ENCODE results near the gene BET1L.

Gene BET1L

GRCh38 chr11:209275-210121 is 2.3 kb upstream of the BET1L start:
- no peak for DNase-seq

DNA sequence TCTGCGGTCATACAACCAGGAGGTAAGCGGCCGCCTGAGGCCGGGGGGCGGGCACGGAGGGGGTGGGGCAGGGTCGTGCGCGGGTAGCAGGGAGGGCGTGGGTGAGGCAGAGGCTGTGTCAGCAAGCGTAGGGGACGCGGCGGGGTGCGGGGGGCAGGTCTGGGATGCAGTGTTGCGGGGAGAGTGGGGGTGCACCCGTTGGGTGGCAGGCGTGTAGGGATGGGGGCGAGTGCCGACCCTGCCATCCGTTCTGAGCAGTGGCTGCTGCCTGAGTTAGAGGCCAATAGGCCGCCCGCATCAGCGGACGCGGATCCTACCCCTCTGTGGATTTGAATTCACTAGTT is 1.7 kb upstream of the BET1L start:
- DNase-seq: no peak

- peak; percentile 82 to 87 for DNase-seq
These were observed 1.1 kb upstream of the BET1L start for GRCh38 chr11:208181-208916.

GRCh38 chr11:207863-208180 is 623 bp upstream of the BET1L start:
- DNase-seq: peak; percentile 47 to 54

DNA sequence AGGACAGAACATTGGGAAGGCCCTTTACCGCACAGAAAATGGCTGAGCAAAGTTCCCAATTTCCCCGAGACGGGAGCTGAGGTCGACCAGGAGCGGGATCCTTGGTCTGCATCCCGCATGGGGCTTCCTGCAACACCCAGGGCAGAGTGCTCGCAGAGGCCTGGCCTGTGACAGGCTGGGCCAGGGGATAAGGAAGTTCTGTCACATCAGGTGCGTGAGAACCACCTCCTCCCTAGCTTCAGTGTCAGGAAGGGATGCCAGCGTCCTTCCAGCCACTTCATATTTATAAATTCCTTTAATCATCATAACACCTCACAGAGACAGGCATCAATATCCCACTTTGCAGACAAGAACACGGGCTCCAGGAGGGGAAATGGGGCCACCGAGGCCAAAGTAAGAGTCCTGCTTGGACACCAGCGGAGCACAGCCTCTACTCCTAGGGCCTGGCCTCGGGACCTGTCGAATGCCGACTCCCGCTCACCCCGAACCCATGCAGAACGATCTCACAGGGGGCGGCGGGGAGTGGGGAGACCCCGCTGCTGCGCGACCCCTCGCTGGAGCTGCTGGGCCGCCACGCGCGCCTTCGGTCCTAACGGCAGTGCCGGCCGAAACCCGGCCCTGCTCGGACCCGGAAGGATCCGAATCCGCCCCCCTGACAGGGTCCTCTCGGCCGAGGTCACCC is 532 bp downstream of the BET1L start:
- DNase-seq: peak in 1 of 2 donors; percentile 12

- DNase-seq: no peak
These were observed 1.2 kb downstream of the BET1L start for GRCh38 chr11:206002-206384.

DNA sequence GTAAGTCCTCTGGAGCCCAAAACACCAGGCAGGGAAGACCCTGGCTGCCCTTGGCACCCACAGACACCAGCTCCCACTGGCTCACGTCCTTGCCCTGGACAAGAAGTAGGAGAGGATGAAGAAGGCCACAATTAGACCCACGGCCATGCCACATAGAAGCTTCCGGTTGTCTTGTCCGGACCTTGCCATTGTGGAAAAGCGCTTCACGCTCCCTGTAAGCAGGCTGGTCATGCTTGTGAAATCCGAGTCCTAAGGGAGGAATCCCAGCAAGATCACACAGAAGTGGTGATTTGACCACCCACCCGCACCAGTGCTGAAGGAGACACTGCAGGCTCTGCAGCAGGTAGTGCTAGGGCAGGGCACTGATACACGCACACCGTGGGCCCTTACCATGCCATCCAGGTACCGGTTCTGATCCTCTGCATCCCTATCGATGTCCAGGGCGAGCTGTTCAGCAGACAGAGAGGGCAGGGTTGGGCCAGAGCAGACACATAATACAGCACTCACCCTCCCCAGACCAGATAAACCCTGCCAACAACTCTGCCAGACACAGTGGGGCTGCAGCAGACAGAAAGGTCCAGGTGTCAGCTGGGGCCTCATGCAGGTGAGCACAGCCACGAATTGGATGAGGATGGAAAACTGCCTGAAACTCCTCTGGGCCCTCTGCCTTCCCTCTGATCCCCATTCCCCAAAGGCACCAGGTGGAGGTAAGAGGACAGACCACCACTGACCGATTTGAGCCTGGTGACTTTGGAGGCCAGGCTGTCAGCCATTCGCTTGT is 1.8 kb downstream of the BET1L start:
- no peak for DNase-seq

DNA sequence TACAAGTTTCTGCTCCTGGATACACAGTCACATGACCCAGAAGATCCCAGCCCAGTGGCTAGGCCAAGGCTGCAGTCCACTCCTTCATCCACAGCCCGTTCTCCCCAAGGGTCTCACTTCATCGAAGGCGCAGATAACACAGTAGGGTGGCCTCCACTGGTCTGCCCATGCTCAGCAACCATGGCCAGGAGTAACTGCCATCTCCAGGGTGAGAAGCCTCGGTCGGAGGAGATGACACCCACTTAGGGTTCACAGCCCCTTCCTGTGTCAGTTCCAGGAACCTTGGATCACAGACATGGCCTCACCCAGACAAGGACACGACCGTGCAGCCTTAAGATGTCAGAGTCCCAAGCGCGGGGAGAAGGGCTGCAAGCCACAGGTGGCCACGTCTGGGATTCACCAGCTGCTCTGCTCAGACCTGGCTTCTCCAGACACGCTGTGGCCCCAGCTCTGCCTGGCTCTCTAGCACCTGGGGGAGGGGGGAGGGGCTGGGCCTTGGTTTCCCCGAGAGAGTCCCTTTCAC is 2.6 kb downstream of the BET1L start:
- no peak for DNase-seq

DNA sequence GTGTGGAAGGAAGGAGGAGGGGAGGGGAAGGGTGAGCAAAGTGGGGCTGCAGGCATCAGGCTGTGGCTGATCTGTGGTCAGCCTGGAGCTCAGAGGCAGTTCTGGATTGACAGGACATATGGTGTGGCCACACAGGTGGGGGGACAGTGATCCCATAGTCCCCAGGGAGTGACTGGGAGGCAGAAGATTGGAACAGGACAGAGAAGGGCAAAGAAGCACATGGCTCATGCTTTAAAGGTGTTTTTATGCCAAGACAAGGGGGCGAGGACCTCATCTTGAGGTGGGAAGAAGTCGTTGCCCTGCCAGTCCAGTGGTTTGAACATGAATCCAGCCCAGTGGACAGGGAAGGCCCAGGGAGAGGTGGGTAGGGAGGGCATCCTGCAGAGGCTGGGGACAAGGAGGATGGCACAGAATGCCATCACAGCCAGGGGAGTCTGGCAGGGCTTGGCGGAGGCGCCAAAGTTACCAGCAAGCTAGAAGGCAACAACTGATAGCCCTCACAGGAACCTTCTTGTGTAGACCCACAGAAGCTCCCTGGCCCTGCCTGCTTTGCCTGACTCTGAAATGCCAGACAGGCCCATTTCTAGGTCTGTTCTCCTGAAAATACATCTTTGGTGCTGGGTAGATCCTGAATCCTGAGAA is 3.1 kb downstream of the BET1L start:
- no peak for DNase-seq

DNA sequence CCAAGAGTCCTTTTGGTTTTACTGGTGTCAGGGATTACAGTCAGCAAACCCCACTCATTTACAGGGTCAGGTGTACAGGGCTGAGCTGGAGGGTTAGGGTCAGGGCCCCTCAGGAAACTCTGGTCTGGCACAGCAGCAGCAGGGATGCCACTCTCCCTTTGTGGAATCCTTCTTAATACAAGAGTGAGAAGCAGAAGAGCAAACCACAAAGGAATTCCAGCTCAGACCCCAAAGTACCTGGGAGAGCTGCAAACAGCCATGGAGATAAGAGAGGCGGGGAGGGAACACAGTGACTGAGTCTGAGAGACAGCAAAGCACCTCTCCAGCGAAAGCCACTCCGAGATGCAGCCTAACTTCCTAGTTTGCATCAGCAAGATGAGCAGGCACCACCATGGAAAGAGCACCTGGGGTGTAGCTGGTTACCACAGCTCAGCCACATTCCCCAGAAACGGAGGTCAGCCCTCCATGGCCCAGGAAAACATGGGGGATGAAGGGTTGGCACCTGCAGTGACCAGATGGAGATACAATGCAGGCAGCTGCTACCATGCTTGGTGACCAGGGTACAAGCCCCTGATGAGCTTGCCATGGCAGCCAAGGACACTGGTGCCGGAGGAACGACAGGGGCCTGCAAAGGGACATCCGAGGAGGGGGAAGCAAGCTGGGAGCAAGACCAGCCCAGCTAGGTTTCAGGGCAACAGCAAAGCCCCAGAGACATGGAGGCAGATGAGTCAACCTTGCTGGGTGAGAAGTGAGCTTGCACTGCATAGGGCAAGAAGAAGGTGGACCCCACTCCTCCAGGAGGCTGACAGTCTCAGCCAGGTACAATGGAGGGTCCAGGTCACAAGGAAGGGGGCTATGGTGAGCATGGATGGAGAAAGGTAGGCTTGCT is 3.9 kb downstream of the BET1L start:
- DNase-seq: no peak

DNA sequence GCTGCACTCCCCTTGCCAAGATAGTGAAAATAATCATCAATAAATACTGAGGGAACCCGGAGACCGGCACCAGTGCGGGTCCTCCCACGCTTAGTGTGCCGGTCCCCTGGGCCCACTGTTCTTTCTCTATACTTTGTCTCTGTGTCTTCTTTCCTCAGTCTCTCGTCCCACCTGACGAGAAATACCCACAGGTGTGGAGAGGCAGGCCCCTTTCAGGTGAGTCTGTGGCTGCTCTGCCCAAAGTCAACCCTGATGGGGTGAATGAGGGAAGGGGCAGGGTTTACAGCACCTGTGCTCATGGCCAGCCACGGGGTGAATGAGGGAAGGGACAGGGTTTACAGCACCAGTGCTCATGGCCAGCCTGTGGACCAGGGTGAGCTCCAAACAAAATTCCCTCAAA is 4.7 kb downstream of the BET1L start:
- DNase-seq: no peak

GRCh38 chr11:201966-202365 is 5.2 kb downstream of the BET1L start:
- DNase-seq: peak in 1 of 2 donors; percentile 20

- no peak for DNase-seq
These were observed 6.8 kb downstream of the BET1L start for GRCh38 chr11:200224-201003.

GRCh38 chr11:199782-200181 is 7.4 kb downstream of the BET1L start:
- no peak for DNase-seq

GRCh38 chr11:199004-199581 is 8.1 kb downstream of the BET1L start:
- no peak for DNase-seq

GRCh38 chr11:198236-198806 is 8.9 kb downstream of the BET1L start:
- no peak for DNase-seq

DNA sequence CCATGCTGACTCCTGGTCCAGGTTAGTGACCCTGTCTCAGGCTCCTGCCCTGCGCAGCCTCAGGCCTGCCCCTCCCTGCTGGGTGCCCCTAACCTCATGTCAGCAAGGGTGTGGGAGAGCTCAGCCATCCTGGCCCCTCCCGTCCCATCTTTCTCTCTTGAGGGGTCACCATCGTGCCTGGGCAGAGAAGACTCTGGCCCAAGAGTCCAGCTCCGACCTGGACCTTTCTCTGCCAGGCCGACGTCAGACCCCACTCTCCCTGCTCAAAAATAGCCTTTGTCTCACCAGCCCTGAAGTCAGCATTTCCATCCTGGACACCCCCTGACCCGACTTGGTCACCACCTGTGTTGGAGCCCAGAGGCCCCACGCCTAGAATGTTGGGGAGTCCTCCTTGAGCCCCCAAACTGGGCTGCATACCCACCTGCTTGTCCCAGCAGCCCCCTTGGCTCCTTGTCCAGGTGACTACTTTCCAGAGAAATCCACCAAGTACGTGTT is 9.4 kb downstream of the BET1L start:
- no peak for DNase-seq

GRCh38 chr11:196786-197731 is 10.1 kb downstream of the BET1L start:
- DNase-seq: no peak

Data from inflammatory macrophage treated with lipopolysaccharide for 1 hour (primary cell).